Measurements from ENCODE around the gene MCF2L. TPM values are rescaled to one million over a fixed set of nuclear protein-coding genes. Genes with fewer than 3 reads are reported as not detected.

MCF2L gene
- total RNA-seq, 2 donors from 2014 or later = 48.0 to 49.9 TPM

GRCh38 chr13:112999414-113000177 is 30.6 kb downstream of the MCF2L start:
- H3K27ac Mint-ChIP-seq = peak overlapping the region; percentile 45
- Histone ChIP-seq H3K27ac (ENCODE audit: low read depth, low read length) (peak overlapping the region; percentile 11), H3K4me3 (ENCODE audit: low read length) (no peak overlapping the region), H3K4me1 (ENCODE audit: control insufficient read depth, insufficient read depth, low read length) (peaks cover 8% of the 10 kb centered on the region), H3K36me3 (ENCODE audit: control insufficient read depth, insufficient read depth, low read length) (no peaks in the 10 kb centered on the region), H3K27me3 (ENCODE audit: control insufficient read depth, insufficient read depth, low read length, poor library complexity, severe bottlenecking) (no peaks in the 10 kb centered on the region), H3K9me3 (ENCODE audit: control insufficient read depth, low read length) (no peaks in the 10 kb centered on the region), H3K9ac (ENCODE audit: extremely low read depth, low read length, poor library complexity, severe bottlenecking) (no peak overlapping the region)
- peaks cover 4% of the 10 kb centered on the region for H3K36me3 Mint-ChIP-seq (ENCODE audit: low read depth)
- no peaks in the 10 kb centered on the region for H3K27me3 Mint-ChIP-seq (ENCODE audit: insufficient read depth)
- H3K4me3 Mint-ChIP-seq = no peak overlapping the region
- no peaks in the 10 kb centered on the region for H3K9me3 Mint-ChIP-seq
- H3K4me1 Mint-ChIP-seq = peaks cover 28% of the 10 kb centered on the region
- DNase-seq = no peak
- TF ChIP-seq CTCF (conservative IDR thresholded peaks at IDR 0.05) = no peak
- WGBS, 2 experiments (ENCODE audit: insufficient coverage in 1 of 2, insufficient read length in 1 of 2) = 94 to 95% methylated on average over 18 to 32 of the region's 32 CpGs

DNA sequence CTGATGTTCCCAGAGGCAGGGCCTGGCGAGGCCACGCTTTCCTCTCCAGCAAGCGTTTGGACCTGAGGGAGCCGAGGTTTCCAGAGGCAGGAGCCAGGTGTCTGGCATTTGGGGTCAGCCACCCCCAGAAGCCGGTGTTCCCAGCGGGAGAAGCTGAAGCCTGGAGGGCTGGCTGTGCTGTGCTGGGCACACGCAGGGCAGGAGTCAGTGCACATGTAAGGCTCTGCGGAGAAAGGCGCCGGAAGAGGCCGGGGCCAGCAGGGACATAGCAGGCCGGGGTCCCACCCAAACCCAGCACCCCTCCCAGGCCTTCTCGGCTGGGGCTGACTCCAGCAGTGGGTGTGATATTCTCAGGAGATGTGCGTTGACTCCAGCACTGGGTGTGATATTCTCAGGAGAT is 31.6 kb downstream of the MCF2L start:
- peaks cover 28% of the 10 kb centered on the region for H3K4me1 Mint-ChIP-seq
- TF ChIP-seq CTCF (conservative IDR thresholded peaks at IDR 0.05) = no peak
- H3K27me3 Mint-ChIP-seq (ENCODE audit: insufficient read depth) = no peaks in the 10 kb centered on the region
- no peak overlapping the region for H3K9ac ChIP-seq (ENCODE audit: extremely low read depth, low read length, poor library complexity, severe bottlenecking)
- no peaks in the 10 kb centered on the region for H3K36me3 ChIP-seq (ENCODE audit: control insufficient read depth, insufficient read depth, low read length)
- no peaks in the 10 kb centered on the region for H3K9me3 Mint-ChIP-seq
- no peak overlapping the region for H3K27ac Mint-ChIP-seq
- 87 to 92% methylated on average over 7 to 14 of the region's 14 CpGs for WGBS, 2 experiments (ENCODE audit: insufficient coverage in 1 of 2, insufficient read length in 1 of 2)
- H3K27me3 ChIP-seq (ENCODE audit: control insufficient read depth, insufficient read depth, low read length, poor library complexity, severe bottlenecking) = no peaks in the 10 kb centered on the region
- H3K27ac ChIP-seq (ENCODE audit: low read depth, low read length) = peak overlapping the region; percentile 93
- DNase-seq = no peak
- H3K4me3 ChIP-seq (ENCODE audit: low read length) = no peak overlapping the region
- no peaks in the 10 kb centered on the region for H3K9me3 ChIP-seq (ENCODE audit: control insufficient read depth, low read length)
- H3K4me3 Mint-ChIP-seq = no peak overlapping the region
- H3K4me1 ChIP-seq (ENCODE audit: control insufficient read depth, insufficient read depth, low read length) = peaks cover 8% of the 10 kb centered on the region
- H3K36me3 Mint-ChIP-seq (ENCODE audit: low read depth) = peaks cover 12% of the 10 kb centered on the region

- no peak for TF ChIP-seq CTCF (conservative IDR thresholded peaks at IDR 0.05)
- Histone ChIP-seq H3K9ac (ENCODE audit: extremely low read depth, low read length, poor library complexity, severe bottlenecking) (no peak overlapping the region), H3K4me1 (ENCODE audit: control insufficient read depth, insufficient read depth, low read length) (peaks cover 8% of the 10 kb centered on the region), H3K9me3 (ENCODE audit: control insufficient read depth, low read length) (no peaks in the 10 kb centered on the region), H3K4me3 (ENCODE audit: low read length) (no peak overlapping the region), H3K36me3 (ENCODE audit: control insufficient read depth, insufficient read depth, low read length) (no peaks in the 10 kb centered on the region), H3K27me3 (ENCODE audit: control insufficient read depth, insufficient read depth, low read length, poor library complexity, severe bottlenecking) (no peaks in the 10 kb centered on the region), H3K27ac (ENCODE audit: low read depth, low read length) (peak overlapping the region; percentile 93)
- 54 to 79% methylated on average over 28 to 51 of the region's 51 CpGs for WGBS, 2 experiments (ENCODE audit: insufficient coverage in 1 of 2, insufficient read length in 1 of 2)
- peaks cover 12% of the 10 kb centered on the region for H3K36me3 Mint-ChIP-seq (ENCODE audit: low read depth)
- H3K27ac Mint-ChIP-seq = peak overlapping the region; percentile 26
- no peaks in the 10 kb centered on the region for H3K9me3 Mint-ChIP-seq
- H3K27me3 Mint-ChIP-seq (ENCODE audit: insufficient read depth) = no peaks in the 10 kb centered on the region
- H3K4me1 Mint-ChIP-seq = peaks cover 28% of the 10 kb centered on the region
- H3K4me3 Mint-ChIP-seq = no peak overlapping the region
- DNase-seq = peak; percentile 87
Measured at GRCh38 chr13:113001241-113002140, 32.5 kb downstream of the MCF2L start.
